HUES6 (cell line): ENCODE data around the gene BRMS1.
"Not testable (repeated sequence)": the region's sequence is repeated elsewhere in the genome, so short reads cannot be mapped to it uniquely, and the experiment has no call there.

Source experiments
- H3K27ac ChIP-seq: 2 replicates; pipeline ENCODE4 v1.7.0; 2013; ENCODE audit warnings: low read depth, mild to moderate bottlenecking, low read length, inconsistent platforms
- H3K27me3 ChIP-seq: 2 replicates; pipeline ENCODE4 v1.6.1; 2013; ENCODE audit warnings: low read length; ENCODE audit not compliant: control insufficient read depth, insufficient read depth
- H3K36me3 ChIP-seq: 2 replicates; pipeline ENCODE4 v1.6.1; 2013; ENCODE audit warnings: low read length; ENCODE audit not compliant: control insufficient read depth, insufficient read depth
- H3K4me1 ChIP-seq: 2 replicates; pipeline ENCODE4 v1.6.1; 2013; ENCODE audit warnings: low read length; ENCODE audit not compliant: control insufficient read depth, insufficient read depth
- H3K4me3 ChIP-seq: 2 replicates; pipeline ENCODE4 v1.5.1; 2013; ENCODE audit warnings: low read depth, low read length
- H3K9ac ChIP-seq: one replicate; pipeline ENCODE4 v1.6.1; 2013; ENCODE audit warnings: mild to moderate bottlenecking, low read length
- H3K9me3 ChIP-seq: 2 replicates; pipeline ENCODE4 v1.6.1; 2013; ENCODE audit warnings: low read depth, low read length; ENCODE audit not compliant: control insufficient read depth, insufficient read depth

The BRMS1 gene

DNA sequence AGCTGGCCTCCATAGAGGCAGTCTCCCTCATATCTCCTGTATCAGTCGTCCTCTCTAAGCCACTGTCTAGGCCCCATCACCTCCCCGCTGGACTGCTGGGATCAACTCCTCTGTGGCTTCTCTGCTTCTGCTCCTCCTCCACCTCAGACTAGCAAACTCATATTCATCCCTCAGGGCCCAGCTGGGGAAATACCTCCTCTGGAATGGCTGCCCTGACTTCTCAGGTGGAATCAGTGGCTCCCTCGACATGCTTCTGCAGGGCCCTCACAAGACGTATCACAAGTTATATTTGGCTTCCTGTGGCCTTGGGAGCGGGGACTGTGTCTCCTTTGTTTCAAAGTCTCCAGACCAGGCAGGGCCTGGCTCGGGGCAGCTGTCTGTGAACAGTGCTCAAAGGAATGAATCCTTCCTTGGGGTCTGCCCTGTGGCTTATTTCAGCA lies 16.6 kb upstream of the BRMS1 start:
- Histone ChIP-seq H3K27me3 (no peaks in the 10 kb centered on the region), H3K9ac (no peak overlapping the region), H3K4me3 (no peak overlapping the region), H3K9me3 (no peaks in the 10 kb centered on the region), H3K27ac (no peak overlapping the region), H3K36me3 (peaks cover 48% of the 10 kb centered on the region), H3K4me1 (peaks cover 2% of the 10 kb centered on the region; the same call in 1 of the 2 replicates)

DNA sequence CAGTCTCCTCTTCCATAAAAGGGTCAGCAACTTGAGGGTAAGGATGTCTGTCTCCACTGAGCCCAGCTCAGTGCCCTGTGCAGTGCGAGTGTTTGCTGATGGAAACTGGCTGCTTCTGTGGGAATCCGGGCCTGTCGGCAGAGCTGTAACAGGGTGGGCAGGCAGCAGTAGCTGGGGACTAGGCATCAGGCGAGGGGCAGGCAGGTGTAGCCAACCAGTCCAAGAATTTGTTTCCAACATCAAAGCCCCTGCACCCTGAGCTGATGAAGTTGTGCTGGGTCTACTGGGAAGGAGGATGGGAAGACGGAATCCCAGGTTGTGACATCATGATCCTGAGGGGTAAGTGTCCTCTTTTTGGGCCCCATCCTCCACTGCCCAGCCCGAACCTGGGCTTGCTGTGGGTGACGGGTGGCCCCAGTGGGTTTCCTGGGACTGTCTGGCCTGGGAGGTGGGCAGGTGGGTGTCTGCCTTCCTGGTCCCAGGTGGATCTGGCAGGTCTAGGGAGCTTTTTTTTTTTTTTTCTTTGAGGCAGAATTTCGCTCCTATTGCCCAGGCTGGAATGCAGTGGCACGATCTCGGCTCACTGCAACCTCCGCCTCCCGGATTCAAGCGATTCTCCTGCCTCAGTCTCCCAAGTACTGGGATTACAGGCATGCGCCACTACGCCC lies 15.6 kb upstream of the BRMS1 start:
- no peak overlapping the region for H3K4me3 ChIP-seq
- peaks cover 2% of the 10 kb centered on the region; the same call in 1 of the 2 replicates for H3K4me1 ChIP-seq
- no peak overlapping the region for H3K9ac ChIP-seq
- H3K36me3 ChIP-seq, result peaks cover 38% of the 10 kb centered on the region
- H3K27ac ChIP-seq, result no peak overlapping the region
- no peaks in the 10 kb centered on the region for H3K9me3 ChIP-seq
- no peaks in the 10 kb centered on the region for H3K27me3 ChIP-seq

DNA sequence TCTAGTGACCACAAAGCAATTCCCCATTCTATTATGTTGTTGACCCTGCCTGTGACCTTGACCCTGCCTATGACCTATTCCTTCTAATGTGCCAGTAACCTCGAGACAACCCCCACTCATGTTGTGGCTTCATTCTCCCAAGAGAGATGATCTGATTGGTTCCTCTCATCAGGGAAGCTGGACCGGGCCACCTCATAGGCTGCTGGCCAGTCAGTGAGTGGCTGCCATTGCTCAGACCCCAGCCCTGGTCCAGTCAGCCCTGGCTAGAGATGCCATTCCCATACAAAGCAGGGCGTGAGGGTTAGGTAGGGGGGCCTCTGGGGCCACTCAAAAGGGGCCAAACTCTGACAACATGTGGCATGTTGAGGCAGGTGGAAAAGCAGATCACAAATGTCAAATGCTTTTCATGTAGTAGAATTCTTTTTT lies 14.8 kb upstream of the BRMS1 start:
- Histone ChIP-seq H3K4me1 (peaks cover 2% of the 10 kb centered on the region; the same call in 1 of the 2 replicates), H3K9ac (no peak overlapping the region), H3K27ac (no peak overlapping the region), H3K9me3 (no peaks in the 10 kb centered on the region), H3K36me3 (peaks cover 30% of the 10 kb centered on the region), H3K27me3 (no peaks in the 10 kb centered on the region), H3K4me3 (no peak overlapping the region)

DNA sequence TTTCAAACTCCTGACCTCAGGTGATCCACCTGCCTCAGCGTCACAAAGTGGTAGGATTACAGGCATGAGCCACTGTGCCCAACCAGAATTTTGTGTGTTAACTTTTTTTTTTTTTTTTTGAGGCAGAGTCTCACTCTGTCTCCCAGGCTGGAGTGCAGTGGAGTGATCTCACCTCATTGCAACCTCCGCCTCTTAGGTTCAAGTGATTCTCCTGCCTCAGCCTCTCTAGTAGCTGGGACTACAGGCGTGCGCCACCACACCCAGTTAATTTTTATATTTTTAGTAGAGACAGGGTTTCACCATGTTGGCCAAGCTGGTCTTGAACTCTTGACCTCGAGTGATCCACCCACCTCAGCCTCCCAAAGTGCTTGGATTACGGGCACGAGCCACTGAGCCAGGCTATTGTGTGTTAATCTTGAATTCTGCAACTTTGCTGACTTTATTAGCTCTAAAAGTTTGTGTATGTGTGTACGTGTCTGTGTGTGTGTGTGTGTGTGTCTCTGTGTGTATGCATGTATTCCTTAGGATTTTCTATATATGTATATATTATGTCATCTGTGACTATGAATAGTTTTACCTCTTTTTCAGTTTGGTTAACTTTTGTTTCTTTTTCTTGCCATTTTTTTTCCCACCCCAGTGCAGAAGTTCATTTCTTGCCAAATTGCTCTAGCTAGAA lies 5.8 kb upstream of the BRMS1 start:
- not testable (repeated sequence) for H3K27me3 ChIP-seq, H3K9ac ChIP-seq, H3K27ac ChIP-seq, H3K4me3 ChIP-seq, H3K4me1 ChIP-seq, H3K36me3 ChIP-seq, H3K9me3 ChIP-seq

DNA sequence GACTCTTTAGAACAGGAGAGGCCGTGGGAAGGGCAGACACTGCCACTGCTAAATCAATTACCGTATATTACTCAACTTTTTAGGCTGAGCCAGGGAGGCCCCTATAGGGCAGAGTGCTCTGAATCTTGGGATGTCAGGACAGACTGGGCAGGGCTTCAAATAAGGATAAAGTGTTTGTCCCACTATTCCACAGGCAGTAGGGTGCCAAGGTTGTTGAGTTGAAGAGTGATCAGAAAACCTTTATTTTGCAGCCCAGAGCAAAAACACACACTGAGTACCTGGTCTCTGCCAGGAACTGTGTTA lies 4.1 kb upstream of the BRMS1 start:
- H3K9me3 ChIP-seq, result no peaks in the 10 kb centered on the region
- no peak overlapping the region for H3K27ac ChIP-seq
- no peak overlapping the region for H3K4me3 ChIP-seq
- H3K36me3 ChIP-seq, result peaks cover 3% of the 10 kb centered on the region; the same call in 1 of the 2 replicates
- H3K4me1 ChIP-seq, result peaks cover 9% of the 10 kb centered on the region
- no peak overlapping the region for H3K9ac ChIP-seq
- peaks cover 8% of the 10 kb centered on the region; the same call in 1 of the 2 replicates for H3K27me3 ChIP-seq

DNA sequence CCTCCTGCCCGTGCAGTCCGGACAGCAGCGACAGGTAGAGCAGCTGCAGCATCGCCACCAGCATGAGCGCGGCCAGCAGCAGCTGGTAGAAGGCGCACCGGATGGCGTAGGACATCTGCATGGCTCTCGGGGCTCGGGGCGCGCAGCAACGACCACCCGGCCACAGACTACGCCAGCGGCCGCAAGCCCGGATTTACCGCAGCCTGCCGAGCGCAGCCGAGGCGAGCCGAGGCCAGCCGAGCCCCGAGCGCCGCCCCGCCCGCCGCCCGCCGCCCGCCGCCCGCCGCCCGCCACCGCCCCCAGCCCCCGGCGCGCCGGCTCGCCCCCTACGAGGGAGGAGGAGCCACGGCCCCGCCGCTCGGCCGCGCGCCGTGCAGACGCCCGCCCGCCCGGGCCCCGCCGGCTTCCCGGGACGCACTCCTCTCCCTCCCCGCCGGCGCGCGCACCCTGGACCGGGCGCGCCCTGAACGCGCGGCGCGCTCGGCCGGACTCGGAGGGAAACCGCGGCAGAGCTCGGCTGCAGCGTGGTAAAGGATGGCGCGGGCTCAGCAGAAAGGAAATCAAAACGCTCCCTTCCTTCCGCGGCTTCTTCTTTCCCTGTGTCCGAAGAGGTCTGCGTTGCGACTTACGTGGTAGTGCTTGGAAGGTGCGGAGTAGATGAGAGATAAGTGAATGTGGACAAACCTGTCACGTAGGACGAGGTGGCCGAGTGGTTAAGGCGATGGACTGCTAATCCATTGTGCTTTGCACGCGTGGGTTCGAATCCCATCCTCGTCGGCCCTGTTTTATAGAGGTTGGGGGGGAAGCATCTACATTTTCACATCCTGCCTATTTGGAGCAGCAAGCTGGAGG lies 2.7 kb upstream of the BRMS1 start, which contains the start of gene B4GAT1:
TSS of gene B4GAT1 (minus strand) at position 205 of the 852 bp plus-strand sequence. CDS start at position 121, 84 bp downstream.
- peak within 1 kb of the TSS; percentile 88 for H3K9ac ChIP-seq
- H3K4me3 ChIP-seq, result peak within 1 kb of the TSS; percentile 100
- peaks cover 8% of the 10 kb centered on the region; the same call in 1 of the 2 replicates for H3K27me3 ChIP-seq
- no peaks in the 10 kb centered on the region for H3K36me3 ChIP-seq
- peaks cover 12% of the 10 kb centered on the region for H3K4me1 ChIP-seq
- no peaks in the 10 kb centered on the region for H3K9me3 ChIP-seq
- no peak within 1 kb of the TSS for H3K27ac ChIP-seq

DNA sequence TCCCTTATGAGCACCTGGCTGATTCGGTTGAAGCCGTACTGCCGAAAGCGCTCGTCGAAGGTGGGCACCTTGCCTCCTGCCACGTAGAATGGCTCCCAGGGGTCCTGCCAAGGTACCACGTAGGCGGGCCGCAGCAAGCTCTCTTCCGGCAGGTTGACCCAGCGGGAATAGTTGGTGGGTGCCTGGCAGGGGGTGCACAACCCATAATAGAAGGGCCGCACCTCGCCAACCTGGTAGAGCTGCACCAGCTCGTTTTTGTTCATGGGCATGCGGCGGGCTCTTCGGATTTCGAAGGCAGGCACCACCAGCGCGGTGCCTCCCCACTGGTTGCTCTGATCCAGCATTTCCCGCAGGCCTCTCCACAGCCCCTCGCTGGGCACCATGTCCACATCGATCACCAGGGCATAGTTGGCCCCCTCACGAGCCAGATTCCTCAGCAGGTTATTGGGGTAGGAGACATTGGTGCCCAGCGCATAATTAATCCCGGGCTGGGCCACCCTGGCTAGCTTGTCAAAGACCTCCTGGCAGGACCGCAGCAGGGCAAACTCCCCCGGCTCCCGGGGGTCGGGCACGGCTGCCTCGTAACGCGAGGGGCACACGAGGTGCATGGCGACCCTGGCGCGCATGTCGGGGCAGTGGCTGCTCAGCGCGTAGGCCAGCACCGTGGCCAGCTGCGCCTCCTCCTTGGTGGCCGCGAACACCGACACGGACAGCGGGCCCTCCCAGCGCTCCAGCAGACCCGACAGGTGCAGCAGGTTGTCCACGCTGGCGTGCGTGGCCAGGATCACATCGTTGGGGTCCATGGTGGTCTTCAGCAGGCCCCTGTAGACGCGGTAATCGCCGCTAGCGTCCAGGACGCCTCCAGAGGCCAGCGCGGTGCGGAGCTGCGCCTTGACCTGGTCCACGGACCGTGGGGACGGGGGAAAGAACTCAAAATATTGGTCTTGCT lies 1.8 kb upstream of the BRMS1 start:
- Histone ChIP-seq H3K9ac (peak overlapping the region; percentile 88), H3K4me3 (peak overlapping the region; percentile 100), H3K27me3 (peaks cover 8% of the 10 kb centered on the region; the same call in 1 of the 2 replicates), H3K27ac (no peak overlapping the region), H3K36me3 (peaks cover 4% of the 10 kb centered on the region), H3K4me1 (peaks cover 12% of the 10 kb centered on the region), H3K9me3 (no peaks in the 10 kb centered on the region)

DNA sequence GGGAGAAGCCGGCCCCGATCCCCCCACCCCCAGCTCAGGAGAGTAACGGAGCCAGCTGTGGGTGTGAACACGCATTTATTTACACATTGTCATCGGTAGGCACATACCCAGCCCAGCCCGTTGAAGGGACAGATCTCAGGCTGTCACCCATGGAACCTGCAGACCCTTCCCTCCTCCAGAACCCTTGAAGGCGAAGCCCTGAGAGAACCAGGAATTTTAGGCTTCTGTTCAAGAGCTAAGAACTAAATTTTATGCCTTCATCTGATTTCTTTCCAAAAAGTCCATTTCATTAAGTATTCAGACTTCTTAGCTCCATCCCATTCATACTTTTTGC lies 379 bp upstream of the BRMS1 start:
- Histone ChIP-seq H3K4me1 (peaks cover 12% of the 10 kb centered on the region), H3K9ac (no peak overlapping the region), H3K27ac (no peak overlapping the region), H3K36me3 (peaks cover 19% of the 10 kb centered on the region), H3K4me3 (peak overlapping the region; percentile 97), H3K27me3 (peaks cover 8% of the 10 kb centered on the region; the same call in 1 of the 2 replicates), H3K9me3 (no peaks in the 10 kb centered on the region)

- H3K9ac ChIP-seq, result no peak overlapping the region
- H3K4me3 ChIP-seq, result no peak overlapping the region
- H3K27ac ChIP-seq, result no peak overlapping the region
- peaks cover 8% of the 10 kb centered on the region; the same call in 1 of the 2 replicates for H3K27me3 ChIP-seq
- peaks cover 12% of the 10 kb centered on the region for H3K4me1 ChIP-seq
- H3K36me3 ChIP-seq, result peaks cover 37% of the 10 kb centered on the region
- H3K9me3 ChIP-seq, result no peaks in the 10 kb centered on the region
These were observed 1.7 kb downstream of the BRMS1 start for GRCh38 chr11:66343176-66343575.

- H3K27me3 ChIP-seq, result 0 out of 2 replicates have a peak, but pooled peaks cover under 1% of the 10 kb centered on the region
- no peak overlapping the region for H3K27ac ChIP-seq
- H3K36me3 ChIP-seq, result peaks cover 50% of the 10 kb centered on the region
- H3K4me3 ChIP-seq, result no peak overlapping the region
- H3K9me3 ChIP-seq, result no peaks in the 10 kb centered on the region
- H3K9ac ChIP-seq, result no peak overlapping the region
- peaks cover 17% of the 10 kb centered on the region for H3K4me1 ChIP-seq
These were observed 3.3 kb downstream of the BRMS1 start for GRCh38 chr11:66341502-66342126.
